Medulla oblongata (tissue), 1 donor: ENCODE data around the gene COA4.

Source experiments
- DNase-seq: peaks from one replicate; pipeline ENCODE4 v3.0.0-alpha.2; 2015; ENCODE audit errors: extremely low spot score

The COA4 gene

GRCh38 chr11:73866095-73866579 lies 10.5 kb downstream of the COA4 start:
- no peak for DNase-seq

DNA sequence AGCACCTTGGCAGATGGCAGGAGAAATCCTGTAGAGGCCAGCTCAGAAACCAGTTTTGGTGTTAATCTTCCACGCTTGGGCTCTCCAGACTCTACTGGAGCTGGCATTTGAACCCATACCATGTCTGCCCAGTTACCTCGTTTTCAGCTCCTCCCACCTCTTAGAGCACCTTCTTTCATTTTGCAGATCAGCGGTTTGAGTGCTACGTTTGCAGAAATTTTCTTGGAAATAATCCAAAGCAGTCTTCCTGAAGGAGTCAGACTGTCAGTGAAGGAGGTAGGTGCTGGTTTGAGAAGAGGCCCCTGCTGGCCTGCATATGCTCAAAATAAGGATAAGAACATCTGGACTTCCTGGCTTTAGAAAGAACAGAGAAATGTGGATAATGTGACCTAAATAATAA lies 13.7 kb downstream of the COA4 start:
- DNase-seq: no peak

GRCh38 chr11:73860202-73860601 lies 16.4 kb downstream of the COA4 start:
- DNase-seq: no peak

- no peak for DNase-seq
Measured at GRCh38 chr11:73859671-73860070, 17.0 kb downstream of the COA4 start.

- peak; percentile 87 for DNase-seq
Measured at GRCh38 chr11:73856031-73856567, 20.5 kb downstream of the COA4 start.

DNA sequence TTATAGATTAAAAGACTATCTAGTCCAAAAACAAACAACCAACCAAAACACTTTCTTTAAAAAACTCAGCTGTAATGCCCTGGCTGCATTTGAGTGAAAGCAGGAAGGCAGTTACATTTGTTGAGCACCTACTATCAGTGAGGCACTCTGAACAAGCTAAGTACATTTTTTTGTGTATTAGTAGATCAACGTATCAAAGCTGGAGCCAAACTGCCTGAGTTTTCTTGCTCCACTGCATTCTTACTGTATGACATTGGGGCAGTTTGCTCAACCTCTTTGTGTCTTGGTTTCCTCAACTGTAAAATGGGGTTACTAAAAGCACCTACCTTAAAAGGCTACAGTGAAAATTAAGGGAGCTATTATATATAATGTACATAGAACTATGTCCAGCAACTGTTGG lies 22.0 kb downstream of the COA4 start:
- DNase-seq: no peak

- peak; percentile 11 for DNase-seq
Measured at GRCh38 chr11:73852049-73852448, 24.6 kb downstream of the COA4 start.

- peak; percentile 41 for DNase-seq
Measured at GRCh38 chr11:73851046-73851764, 25.4 kb downstream of the COA4 start.

DNA sequence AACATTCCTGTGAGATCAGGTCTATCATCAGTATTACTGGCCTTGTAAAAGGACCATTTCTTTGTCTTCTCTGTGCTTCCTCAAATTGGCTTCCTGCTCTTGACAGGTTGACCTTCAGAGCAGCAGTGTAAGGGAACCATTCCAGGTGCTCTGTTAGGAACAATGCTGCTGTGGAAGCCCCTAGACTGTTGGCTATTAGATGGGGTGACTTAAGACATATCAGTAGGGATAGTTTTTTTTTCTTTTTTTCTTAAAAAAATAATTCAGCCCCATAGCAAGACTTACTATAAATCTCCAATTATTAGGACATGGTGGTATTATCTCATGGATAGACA lies 37.6 kb downstream of the COA4 start:
- DNase-seq: no peak

- no peak for DNase-seq
Measured at GRCh38 chr11:73838443-73839122, 38.1 kb downstream of the COA4 start.

DNA sequence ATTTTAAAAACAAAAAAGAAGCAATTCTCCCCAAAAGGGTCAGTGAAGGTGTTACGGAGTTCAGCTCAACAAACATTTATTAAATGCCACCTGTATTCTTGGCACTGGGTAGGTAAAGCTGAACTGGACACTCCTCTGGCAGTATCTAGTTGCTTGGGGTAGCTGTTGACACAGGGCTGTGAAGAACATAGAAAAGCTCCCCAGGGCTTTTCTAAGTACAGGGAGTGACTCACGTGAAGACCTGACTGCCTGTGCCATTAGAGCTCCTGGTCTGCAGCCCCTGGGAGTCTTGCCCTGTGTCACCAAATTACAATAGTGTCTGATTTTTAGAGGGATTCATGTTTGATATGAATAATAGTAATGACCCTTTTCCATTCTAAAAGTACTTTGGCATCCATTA lies 43.6 kb downstream of the COA4 start:
- no peak for DNase-seq

- no peak for DNase-seq
Measured at GRCh38 chr11:73830261-73830660, 46.4 kb downstream of the COA4 start.
